LoVo (cell line): ENCODE measurements around the gene BASP1.

Source experiments
- DNase-seq: peaks from one replicate; pipeline ENCODE4 v3.0.0-alpha.2; 2016; ENCODE audit warnings: low spot score

The BASP1 gene

DNA sequence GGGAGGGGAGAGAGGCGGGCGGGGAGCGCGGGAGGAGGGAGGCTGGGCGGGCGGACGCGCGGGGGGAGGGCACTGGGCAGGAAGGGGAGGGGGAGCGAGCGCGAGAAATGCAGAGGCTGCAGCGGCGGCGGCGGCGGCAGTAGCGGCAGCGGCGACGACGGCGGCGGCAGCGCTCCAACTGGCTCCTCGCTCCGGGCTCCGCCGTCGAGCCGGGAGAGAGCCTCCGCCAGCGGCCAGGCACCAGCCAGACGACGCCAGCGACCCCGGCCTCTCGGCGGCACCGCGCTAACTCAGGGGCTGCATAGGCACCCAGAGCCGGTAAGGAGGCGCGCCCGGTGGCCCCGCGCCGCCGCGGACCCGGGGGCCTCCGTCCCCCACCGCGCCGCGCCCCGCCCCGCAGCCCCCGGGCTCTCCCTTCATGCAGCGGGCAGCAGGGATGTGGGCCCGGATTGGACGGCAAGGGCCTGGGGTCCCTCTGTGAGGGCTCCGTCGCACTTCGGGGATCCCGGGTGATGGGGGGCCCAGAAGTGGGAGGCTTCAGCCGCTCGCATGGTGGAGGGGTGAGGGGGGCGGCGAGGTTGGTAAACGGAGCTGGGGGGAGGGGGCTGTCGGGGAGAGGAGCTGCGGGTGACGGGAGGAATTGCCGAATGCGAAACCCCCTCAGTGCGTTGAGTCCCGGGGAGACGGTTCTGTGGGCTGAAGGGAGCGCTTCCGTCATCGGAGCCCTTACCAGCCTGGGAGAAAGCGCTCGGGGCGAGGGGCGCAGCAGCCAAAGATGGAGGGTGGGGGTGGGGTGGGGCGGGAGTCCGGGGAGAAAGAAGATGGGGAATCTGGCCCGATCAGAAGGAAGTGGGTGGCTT is at the start of gene BASP1:
BASP1 (plus strand) TSS at position 139 of the 860 bp plus-strand sequence. CDS start 57,586 bp downstream, outside the sequence.
- DNase-seq, result no peak

- no peak for DNase-seq
Measured at GRCh38 chr5:17169507-17169906, 47.9 kb upstream of the BASP1 start.

DNA sequence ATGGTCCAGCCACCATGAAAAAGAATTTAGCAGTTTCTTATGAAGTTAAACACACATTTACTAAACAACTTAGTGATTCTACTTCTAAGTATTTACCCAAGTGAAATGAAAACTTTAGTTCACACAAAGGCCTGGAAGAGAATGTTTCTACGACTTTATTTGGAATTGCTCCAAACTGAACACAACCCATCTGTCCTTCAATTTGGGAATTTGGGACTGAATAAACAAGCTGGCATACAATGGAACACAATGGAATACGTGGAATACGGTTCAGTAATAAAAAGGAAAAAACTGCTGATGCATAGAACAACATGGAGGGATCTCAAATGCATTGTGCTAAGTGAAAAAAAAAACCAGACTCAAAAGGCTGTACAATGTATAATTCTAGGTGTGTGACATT is 44.6 kb upstream of the BASP1 start:
- DNase-seq, result no peak

DNA sequence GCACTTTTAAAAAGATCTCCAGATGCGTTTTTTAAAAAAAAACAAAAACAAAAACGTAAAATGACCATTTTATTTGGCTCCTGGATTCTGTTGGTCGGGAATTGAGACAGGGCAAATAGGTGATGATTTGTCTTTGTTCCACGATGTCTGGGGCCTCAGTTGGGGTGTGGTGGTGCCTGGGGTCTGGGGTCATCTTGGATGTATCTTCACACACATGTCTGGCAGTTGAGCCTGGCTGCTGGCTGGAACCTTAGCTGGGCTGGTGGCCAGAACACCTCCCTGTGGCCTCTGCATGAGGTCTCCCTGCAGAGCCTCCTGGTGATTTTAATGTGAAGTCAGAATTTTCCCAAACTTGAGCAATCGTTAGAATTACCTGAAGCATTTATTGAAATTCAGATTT is 42.5 kb upstream of the BASP1 start:
- DNase-seq, result no peak

- DNase-seq, result no peak
Measured at GRCh38 chr5:17177501-17178372, 39.7 kb upstream of the BASP1 start.

DNA sequence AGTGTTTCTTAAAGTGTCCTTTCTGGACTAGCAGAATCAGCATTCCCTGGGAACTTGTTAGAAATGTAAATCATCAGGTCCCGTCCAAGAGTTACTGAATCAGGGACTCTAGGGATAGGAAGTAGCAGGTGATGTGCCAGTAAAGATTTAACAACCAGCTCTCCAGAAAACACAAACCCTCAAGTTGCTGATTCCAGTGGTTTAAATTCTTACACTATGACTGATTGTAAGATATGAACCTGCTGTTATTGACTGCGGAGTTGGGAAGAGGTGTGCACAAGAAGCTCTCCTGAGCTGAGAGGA is 39.1 kb upstream of the BASP1 start:
- no peak for DNase-seq

DNA sequence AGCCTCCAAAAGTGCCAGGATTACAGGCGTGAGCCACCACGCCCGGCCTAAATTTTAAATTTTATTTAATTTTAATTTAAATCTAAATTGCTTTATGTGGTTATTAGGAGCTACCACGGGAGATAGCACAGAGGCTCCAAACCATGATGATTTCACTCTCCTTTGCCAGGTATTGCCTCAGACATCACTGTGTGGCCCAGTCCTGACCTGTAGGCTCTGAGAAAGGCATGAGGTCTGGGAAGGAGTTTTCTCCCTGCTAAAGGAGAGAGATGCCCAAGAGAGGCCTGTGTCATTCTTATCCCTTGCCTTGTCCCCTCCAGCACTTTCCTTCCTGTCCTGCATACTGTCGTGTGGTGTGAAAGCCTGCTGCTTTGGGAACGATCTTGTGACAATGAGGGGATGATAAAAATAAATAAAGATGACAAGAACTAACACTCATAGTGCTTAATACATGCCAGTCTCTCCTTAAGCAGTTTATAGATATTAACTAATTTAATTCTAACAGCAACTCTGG is 37.0 kb upstream of the BASP1 start:
- DNase-seq, result no peak

- DNase-seq, result no peak
Measured at GRCh38 chr5:17180864-17181723, 36.3 kb upstream of the BASP1 start.

- no peak for DNase-seq
Measured at GRCh38 chr5:17182494-17182893, 34.9 kb upstream of the BASP1 start.

GRCh38 chr5:17182981-17183380 is 34.5 kb upstream of the BASP1 start:
- no peak for DNase-seq

GRCh38 chr5:17183831-17184230 is 33.6 kb upstream of the BASP1 start:
- DNase-seq, result no peak

DNA sequence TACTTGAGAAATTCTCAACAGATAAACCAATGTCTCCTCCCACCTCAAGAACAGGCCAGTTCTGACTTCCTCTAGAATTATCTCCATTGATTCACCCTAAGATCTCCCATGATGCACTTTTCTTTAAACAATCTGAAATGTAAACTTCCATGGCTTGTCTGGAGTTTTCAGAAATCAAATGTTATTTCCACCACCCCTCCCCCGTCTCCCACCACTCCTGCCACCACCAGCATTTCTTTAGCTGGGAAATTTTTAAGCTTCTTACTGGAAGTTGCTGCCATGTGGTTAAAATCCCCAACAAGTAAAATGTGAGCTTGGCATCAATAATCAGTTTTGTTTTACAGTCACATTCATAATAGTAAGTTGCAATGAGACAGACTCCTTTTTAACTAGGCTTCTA is 32.8 kb upstream of the BASP1 start:
- DNase-seq, result no peak

DNA sequence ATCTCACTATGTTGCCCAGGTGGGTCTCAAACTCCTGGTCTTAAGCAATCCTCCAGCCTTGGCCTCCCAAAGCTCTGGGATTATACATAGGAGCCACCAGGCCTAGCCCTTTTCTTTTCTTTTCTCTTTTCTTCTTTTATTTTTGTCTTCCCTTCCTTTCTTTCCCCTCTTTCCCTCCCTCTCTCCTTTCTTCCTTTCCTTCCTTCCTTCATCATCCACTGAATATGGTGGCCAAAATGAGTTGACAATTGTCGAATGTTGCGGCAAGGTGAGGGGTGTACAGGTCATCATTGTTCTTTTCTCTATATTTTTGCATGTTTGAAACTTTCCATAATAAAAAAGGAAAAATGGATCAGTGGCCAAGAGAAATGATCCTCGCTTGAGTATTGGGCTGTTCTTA is 32.1 kb upstream of the BASP1 start:
- DNase-seq, result no peak

- DNase-seq, result no peak
Measured at GRCh38 chr5:17185773-17186172, 31.7 kb upstream of the BASP1 start.

DNA sequence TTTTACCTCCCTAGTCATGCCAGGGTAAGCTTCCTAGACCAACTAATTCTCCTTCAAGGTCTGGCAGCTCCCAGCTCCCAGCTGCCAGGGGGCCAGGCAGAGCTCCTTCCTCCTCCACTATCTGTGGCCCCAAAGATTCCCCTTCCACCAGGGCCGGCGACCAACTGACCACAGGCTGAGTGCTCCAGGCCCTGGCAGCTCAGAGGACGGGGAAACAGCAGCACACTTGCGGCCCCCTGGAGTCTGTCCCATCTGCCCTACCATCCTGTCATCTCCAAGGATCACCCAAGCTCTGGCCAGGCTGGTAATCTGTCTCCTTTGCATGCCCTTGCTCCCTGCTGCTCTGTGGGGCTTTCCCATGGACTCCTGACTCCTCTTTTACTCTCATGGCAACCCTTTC is 31.2 kb upstream of the BASP1 start:
- no peak for DNase-seq

DNA sequence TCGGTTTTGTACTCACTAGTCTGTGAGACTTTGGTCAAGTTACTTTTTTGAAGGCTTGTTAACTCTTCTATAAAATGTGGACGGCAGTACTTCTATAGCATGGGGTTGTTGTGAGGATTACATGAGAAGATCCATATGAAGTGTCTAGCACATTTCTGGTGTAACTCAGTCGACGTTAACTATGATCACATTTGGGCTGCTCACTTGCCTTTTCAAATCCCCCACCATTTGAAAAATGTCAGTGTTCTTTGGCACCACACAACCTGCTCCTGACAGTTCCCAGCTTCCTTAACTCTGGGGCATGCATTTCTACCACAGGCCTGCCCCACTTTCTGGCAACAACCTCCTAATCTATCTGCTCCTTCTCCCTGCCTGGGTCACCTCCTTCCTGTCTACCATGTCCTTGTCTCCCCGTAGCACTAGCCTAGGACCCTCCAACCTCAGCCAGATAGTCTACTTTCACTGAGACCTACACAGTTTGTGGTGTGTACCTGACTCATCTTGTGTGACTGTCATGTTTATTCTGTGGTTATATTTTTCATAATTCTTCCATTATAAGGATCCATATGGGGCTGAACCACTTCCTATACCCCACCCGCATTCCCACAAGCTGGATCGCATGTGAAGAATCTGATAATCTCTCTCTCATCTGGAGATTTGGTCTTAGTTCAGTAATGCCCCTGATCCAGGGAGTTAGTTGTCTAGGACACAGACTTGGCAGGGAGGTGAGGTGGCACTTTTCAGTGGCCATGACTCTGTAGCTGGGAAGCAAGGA is 30.2 kb upstream of the BASP1 start:
- peak; percentile 31 for DNase-seq

- no peak for DNase-seq
Measured at GRCh38 chr5:17187786-17188170, 29.7 kb upstream of the BASP1 start.

- peak; percentile 84 for DNase-seq
Measured at GRCh38 chr5:17189381-17190036, 27.9 kb upstream of the BASP1 start.

DNA sequence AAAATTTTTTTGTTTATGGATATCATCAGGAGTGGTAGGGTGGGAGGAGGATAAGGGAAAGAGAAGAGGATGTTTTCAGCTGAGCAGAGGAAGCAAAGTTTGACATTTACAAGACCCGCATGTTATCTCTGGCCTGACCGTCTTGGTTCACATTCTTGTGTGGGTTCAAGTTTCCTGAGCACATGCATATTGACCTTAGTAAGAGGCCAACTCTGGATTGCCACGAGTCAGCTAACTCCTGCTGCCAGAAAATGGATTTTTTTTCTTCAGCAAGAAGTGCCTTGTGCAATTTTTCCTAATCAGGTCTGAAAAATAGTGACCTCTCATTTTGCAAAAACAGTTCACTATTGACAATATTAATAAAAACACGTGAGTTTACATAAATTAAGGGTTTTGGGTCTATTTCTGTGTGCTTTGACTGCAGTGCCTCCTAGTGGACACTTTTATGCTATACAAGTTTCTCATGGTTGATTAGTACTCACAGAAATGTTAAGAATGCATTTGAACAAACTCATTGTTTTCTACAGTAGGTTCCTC is 27.1 kb upstream of the BASP1 start:
- DNase-seq, result peak; percentile 67

GRCh38 chr5:17190799-17191391 is 26.5 kb upstream of the BASP1 start:
- no peak for DNase-seq
